Testis (tissue), 3 donors: Measurements from ENCODE around the gene SIRT2. TPM values are rescaled to one million over a fixed set of nuclear protein-coding genes. Genes with fewer than 3 reads are reported as not detected.

Experiments
- DNase-seq: peaks from one replicate; pipeline ENCODE4 v3.0.0-alpha.2; 2019
- H3K27ac ChIP-seq, 2 donors: fragments of 200-600 bp; sonication (generic); one replicate each; pipeline ENCODE4 v1.5.1; 2019
- H3K27me3 ChIP-seq: fragments of 200-600 bp; sonication (generic); one replicate; pipeline ENCODE4 v1.5.1; 2019
- H3K36me3 ChIP-seq: fragments of 200-600 bp; sonication (generic); one replicate; pipeline ENCODE4 v1.5.1; 2017; ENCODE audit warnings: low read depth; ENCODE audit errors: missing control alignments
- H3K4me1 ChIP-seq: fragments of 200-600 bp; sonication (generic); one replicate; pipeline ENCODE4 v1.5.1; 2019
- H3K4me3 ChIP-seq, 2 donors: fragments of 200-600 bp; sonication (generic); one replicate each; pipeline ENCODE4 v1.5.1; 2017 to 2019
- H3K9me3 ChIP-seq: fragments of 200-600 bp; sonication (generic); one replicate; pipeline ENCODE4 v1.5.1; 2017
- POLR2A ChIP-seq: fragments of 450-650 bp; IDR thresholded peaks from one replicate; pipeline ENCODE4 v1.6.1; 2017; ENCODE audit warnings: antibody characterized with exemption, mild to moderate bottlenecking, moderate library complexity
- WGBS, 2 donors: methylation state at CpG; one replicate each; pipeline ENCODE4 v1.1.5; 2018; 5-methylcytosine and 5-hydroxymethylcytosine counted together
- intact Hi-C: fragments of 100-400 bp; cut with DNase I; formaldehyde crosslinking; loops from one replicate; pipeline ENCODE4 v1.15.1; 2023; ENCODE audit warnings: low total_unique reads
- polyA plus RNA-seq: library from polyadenylated mRNA; stranded (reverse); fragments of 350-450 nt; fragmentation: Illumina TruSeq; extraction: RNeasy Lipid Tissue Mini Kit (QIAGEN cat#74804); gene quantifications from one replicate; pipeline ENCODE4 v1.2.3, GENCODE V29; 2014; ENCODE audit warnings: low read depth, low replicate concordance; ENCODE audit not compliant: insufficient read depth
- total RNA-seq, 2 donors: library from RNA; depleted of rRNA; stranded (reverse); fragments of >200 nt; gene quantifications; one replicate each; pipeline ENCODE4 v1.2.3, GENCODE V29; 2016
- TF ChIP-seq, protein P1 (sequence below), 3 experiments: fragments of 450-650 bp in 2 of 3; fragments of 200-600 bp in 1 of 3; sonication (generic) in 1 of 3; IDR thresholded peaks; one replicate each; pipeline ENCODE4 v1.5.1; 2016 to 2019; ENCODE audit warnings: antibody characterized with exemption in 3 of 3, mild to moderate bottlenecking in 2 of 3, moderate library complexity in 1 of 3

Gene SIRT2
- total and polyA plus RNA-seq, 3 donors from 2014 or later = 89.1 to 107 (median 95.3) TPM

DNA sequence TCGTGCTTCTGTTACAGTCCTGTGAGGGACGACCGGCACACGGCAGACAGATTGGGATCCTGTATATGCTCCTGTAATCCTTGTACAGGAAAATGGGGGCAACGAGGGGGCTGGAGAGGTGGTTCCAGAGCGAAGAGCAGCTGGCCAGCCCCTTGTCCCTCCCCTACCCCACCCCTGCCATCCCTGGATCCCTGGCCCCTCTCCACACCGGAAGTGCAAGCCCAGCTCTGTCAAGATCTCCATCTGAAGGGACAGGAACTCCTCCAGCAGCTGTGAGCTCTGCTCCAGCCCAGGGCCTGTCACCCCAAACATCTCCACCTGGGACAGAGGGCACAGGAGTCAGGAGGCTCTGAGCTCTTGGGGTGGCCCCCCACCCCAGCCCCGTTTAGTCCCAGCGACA is 18.1 kb upstream of the SIRT2 start:
- no peak overlapping the region for H3K4me3 ChIP-seq
- no peaks in the 10 kb centered on the region for H3K4me1 ChIP-seq
- TF ChIP-seq, protein P1, sequence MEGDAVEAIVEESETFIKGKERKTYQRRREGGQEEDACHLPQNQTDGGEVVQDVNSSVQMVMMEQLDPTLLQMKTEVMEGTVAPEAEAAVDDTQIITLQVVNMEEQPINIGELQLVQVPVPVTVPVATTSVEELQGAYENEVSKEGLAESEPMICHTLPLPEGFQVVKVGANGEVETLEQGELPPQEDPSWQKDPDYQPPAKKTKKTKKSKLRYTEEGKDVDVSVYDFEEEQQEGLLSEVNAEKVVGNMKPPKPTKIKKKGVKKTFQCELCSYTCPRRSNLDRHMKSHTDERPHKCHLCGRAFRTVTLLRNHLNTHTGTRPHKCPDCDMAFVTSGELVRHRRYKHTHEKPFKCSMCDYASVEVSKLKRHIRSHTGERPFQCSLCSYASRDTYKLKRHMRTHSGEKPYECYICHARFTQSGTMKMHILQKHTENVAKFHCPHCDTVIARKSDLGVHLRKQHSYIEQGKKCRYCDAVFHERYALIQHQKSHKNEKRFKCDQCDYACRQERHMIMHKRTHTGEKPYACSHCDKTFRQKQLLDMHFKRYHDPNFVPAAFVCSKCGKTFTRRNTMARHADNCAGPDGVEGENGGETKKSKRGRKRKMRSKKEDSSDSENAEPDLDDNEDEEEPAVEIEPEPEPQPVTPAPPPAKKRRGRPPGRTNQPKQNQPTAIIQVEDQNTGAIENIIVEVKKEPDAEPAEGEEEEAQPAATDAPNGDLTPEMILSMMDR (IDR thresholded peaks at IDR 0.05) = no peak
- TF ChIP-seq POLR2A = no peak
- no peaks in the 10 kb centered on the region for H3K9me3 ChIP-seq
- no peaks in the 10 kb centered on the region for H3K27me3 ChIP-seq
- DNase-seq = no peak
- H3K27ac ChIP-seq = no peak overlapping the region
- 76 to 86% methylated on average over 7 to 9 of the region's 9 CpGs for WGBS, 2 donors
- H3K36me3 ChIP-seq = no peaks in the 10 kb centered on the region
- intact Hi-C loops = no loop called here

DNA sequence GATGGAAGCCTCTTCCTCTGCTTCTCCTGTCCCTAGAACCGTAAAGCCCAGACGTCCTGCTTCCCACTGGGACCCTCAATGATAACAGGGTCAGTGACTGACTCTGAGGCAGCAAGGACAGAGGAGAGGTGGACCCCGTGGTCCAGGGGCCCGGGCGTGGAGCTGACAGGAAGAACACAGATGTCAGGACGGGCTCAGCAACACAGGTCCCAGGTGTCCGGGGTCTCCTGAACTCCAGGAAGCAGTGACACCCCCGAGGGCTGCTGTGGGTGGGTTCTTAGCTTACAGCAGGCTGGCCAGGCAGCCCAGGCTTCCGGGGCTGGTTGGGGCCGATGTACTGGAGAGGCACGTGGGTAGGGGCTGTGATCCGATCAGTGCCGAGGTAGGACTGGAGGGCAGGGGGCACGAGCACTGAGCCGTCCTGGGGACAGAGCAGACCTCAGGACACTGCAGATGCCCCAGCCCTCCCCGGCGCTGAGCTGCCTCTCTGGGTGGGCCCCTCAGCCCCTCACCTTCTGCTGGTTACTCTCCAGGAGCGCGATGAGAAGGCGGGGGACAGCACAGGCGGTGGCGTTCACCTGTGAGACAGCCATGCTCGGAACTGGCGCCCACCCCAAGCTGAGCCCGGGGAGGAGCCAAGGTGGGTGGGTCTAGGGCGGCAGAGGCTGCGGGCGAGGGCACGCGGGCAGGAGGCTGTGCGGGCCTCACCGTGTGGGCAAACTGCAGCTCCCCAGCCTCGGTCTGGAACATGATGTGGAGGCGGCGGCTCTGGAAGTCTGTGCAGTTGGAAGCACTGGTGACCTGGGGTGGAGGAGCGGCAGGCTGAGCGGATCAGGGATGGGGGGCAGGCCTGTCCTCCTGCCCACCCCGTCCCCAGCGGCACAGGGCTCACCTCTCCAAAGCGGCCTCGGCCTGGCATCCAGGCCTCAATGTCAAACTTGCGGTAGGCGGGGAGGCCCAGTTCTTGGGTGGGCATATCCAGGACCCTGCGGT is 16.2 kb upstream of the SIRT2 start:
- Histone ChIP-seq H3K27ac (no peak overlapping the region), H3K36me3 (no peaks in the 10 kb centered on the region), H3K4me1 (no peaks in the 10 kb centered on the region), H3K4me3 (no peak overlapping the region), H3K9me3 (no peaks in the 10 kb centered on the region), H3K27me3 (no peaks in the 10 kb centered on the region)
- no peak for DNase-seq
- 85 to 91% methylated on average over 39 to 44 of the region's 44 CpGs for WGBS, 2 donors
- TF ChIP-seq, protein P1 (IDR thresholded peaks at IDR 0.05) = no peak
- no peak for TF ChIP-seq POLR2A
- intact Hi-C loops = no loop called here

DNA sequence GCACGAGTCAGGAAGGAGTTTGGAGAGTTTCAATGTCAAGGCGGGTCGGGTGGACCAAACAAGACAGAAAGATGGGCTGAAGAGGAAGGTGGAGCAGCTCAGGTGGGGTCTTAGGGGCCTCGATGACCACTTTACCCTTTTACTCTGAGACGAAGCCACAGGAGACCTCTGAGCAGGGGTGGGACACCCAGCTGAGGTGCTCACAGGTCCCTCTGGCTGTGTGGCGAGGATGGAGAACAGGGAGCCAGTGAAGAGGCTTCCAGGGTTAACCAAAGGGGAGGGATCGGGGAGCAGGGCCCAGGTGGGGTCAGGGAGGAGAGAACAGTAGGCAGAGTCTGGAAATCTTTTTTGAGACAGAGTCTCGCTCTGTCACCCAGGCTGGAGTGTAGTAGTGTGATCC is 14.5 kb upstream of the SIRT2 start:
- Histone ChIP-seq H3K4me1 (no peaks in the 10 kb centered on the region), H3K36me3 (no peaks in the 10 kb centered on the region), H3K9me3 (no peaks in the 10 kb centered on the region), H3K27me3 (no peaks in the 10 kb centered on the region), H3K4me3 (no peak overlapping the region), H3K27ac (no peak overlapping the region)
- DNase-seq = no peak
- 91 to 97% methylated on average over 8 of the region's 8 CpGs for WGBS, 2 donors
- TF ChIP-seq, protein P1 (IDR thresholded peaks at IDR 0.05) = no peak
- no peak for TF ChIP-seq POLR2A
- intact Hi-C loops = no loop called here

DNA sequence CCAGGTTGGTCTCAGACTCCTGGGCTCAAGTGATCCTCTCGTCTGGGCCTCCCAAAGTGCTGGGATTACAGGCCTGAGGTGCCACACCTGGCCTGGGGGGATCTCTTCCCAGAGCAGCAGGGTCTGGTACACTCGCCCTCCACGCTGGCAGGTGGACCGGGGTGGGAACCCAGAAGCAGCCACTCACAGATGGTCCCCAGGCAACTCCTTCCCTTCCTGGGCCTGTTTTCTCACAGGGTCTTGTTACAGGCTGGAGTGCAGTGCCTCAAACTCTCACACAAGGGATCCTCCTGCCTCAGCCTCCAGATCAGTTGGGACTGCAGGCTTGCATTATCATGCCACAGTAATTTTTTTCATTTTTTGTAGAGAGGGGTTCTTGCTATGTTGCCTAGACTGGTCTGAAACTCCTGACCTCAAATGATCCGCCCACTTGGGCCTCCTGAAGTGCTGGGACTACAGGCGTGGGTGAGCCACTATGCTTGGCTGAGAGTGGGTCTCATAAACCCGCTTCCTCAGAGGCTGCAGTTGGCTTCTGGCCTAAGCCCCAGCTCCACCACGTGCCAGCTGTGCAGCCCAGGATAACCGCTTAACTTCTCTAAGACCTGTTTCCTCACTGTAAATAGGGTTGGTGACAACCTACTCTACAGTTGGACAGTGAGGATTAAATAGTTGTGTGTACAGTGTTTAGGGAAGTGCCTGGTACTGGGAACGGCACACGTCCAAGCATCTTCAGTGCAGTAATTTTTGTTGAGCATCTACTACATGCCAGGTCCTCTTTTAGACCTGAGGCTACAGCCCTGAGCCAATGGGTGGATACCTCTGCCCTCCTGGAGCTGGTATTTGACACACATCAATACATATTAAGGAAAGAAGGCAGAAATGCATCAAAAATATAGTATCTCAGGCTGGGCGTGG is 13.4 kb upstream of the SIRT2 start:
- H3K27me3 ChIP-seq = no peaks in the 10 kb centered on the region
- no peak for TF ChIP-seq POLR2A
- TF ChIP-seq, protein P1 (IDR thresholded peaks at IDR 0.05) = no peak
- no peak overlapping the region for H3K4me3 ChIP-seq
- 70 to 81% methylated on average over 9 to 12 of the region's 12 CpGs for WGBS, 2 donors
- no peak overlapping the region for H3K27ac ChIP-seq
- intact Hi-C loops = no loop called here
- no peaks in the 10 kb centered on the region for H3K4me1 ChIP-seq
- no peaks in the 10 kb centered on the region for H3K9me3 ChIP-seq
- H3K36me3 ChIP-seq = no peaks in the 10 kb centered on the region
- no peak for DNase-seq
